ENCODE results near the gene ZNF223. TPM values are rescaled to one million over a fixed set of nuclear protein-coding genes. Genes with fewer than 3 reads are reported as not detected.

Gene ZNF223
- 9.9 and 11.3 TPM in 2 replicates for total RNA-seq (2022)
- percentile 75 among the genes with signal in this experiment for Bru-seq, nascent RNA
- BruChase-seq, experiment 1, labeled RNA remaining after a 2-hour chase: percentile 85 among the genes with signal in this experiment
- BruChase-seq, experiment 2, labeled RNA remaining after a 6-hour chase: percentile 64 among the genes with signal in this experiment
- long read RNA-seq, transcript ZNF223-201 (5 exons, 2,418 nt): major isoform, 7 of 11 reads
- long read RNA-seq, partial matches to known transcripts: 0 of 11 reads
- long read RNA-seq, other reads (novel, unspliced or antisense): 1 of 11 reads

- ChIA-PET POLR2A (interaction anchor here (0.5 to 1.1 kb wide), 6 partner anchors 34 to 225 kb away, joined by 3 to 8 read pairs (median 6); partner anchors contain the start of genes ZNF226, ZNF227, ZNF283 and ZNF45), CTCF (interaction anchor here (0.5 to 1.1 kb wide), 3 partner anchors 43 to 225 kb away, joined by 3 to 4 read pairs (median 3); partner anchors contain the start of gene ZNF283)
- TF ChIP-seq CTCF (IDR thresholded peaks at IDR 0.05; ENCODE audit: insufficient read depth in 1 of 2, low read depth in 1 of 2, low read length in 1 of 2, severe bottlenecking in 1 of 2, unreplicated experiment in 1 of 2): no peak
- Mint-ChIP-seq H3K9me3 (ENCODE audit: unreplicated experiment) (no peaks in the 10 kb centered on the region), H3K36me3 (ENCODE audit: insufficient read depth, unreplicated experiment) (peaks cover 35% of the 10 kb centered on the region), H3K4me3 (ENCODE audit: unreplicated experiment) (peak within 1 kb of the TSS; percentile 74), H3K4me1 (ENCODE audit: low read depth, unreplicated experiment) (peaks cover 30% of the 10 kb centered on the region), H3K27me3 (ENCODE audit: insufficient read depth, unreplicated experiment) (no peaks in the 10 kb centered on the region), H3K27ac (ENCODE audit: unreplicated experiment) (peak within 1 kb of the TSS; percentile 85)
- BruUV-seq (replicated peaks): no TSS peak
- peak; percentile 98 for DNase-seq
- no peaks in the 10 kb centered on the region for H3K27me3 ChIP-seq (replicated peaks; ENCODE audit: control insufficient read depth, insufficient read depth, low read length)
- peak within 1 kb of the TSS; percentile 69 for H3K4me3 ChIP-seq (ENCODE audit: low read depth, low read length)
- H3K4me1 ChIP-seq: peaks cover 7% of the 10 kb centered on the region
- H3K36me3 ChIP-seq (ENCODE audit: control insufficient read depth, insufficient read depth, low read length): peaks cover 4% of the 10 kb centered on the region; the same call in 1 of the 2 replicates
- H3K9me3 ChIP-seq: 0 out of 2 replicates have a peak, but pooled peaks cover 7% of the 10 kb centered on the region
- intact Hi-C loops (cut with micrococcal nuclease; ENCODE audit: unreplicated experiment): loop anchor here (1.0 to 10.0 kb wide), 8 partner anchors 20 to 112 kb away; partner anchors contain the start of genes ZNF155, ZNF221, ZNF222 and ZNF224
Measured at GRCh38 chr19:44051650-44052402, at the start of gene ZNF223. TSS of gene ZNF223 (plus strand) at chr19:44052036. CDS start at chr19:44055177, 3,141 bp downstream.

DNA sequence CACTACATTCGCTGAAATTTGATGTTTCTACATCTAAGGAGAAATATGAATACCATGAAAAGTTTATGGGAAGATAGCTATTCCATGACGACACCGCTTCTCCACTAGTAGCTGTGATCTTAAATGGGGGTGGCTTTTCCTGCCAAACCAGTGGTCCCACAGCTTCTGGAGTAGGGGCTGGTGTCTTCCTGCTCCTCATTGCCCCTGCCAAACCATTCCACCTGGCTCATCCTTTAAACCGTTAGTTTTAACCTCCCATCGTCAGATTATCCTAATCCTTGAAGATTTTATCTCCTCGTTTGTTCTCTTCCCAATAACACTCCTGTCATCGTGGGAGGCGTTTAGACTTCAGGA is 49.6 kb upstream of the ZNF223 start:
- Mint-ChIP-seq H3K4me1 (ENCODE audit: low read depth, unreplicated experiment) (peaks cover 15% of the 10 kb centered on the region), H3K27ac (ENCODE audit: unreplicated experiment) (peak overlapping the region; percentile 91), H3K9me3 (ENCODE audit: unreplicated experiment) (peaks cover 18% of the 10 kb centered on the region), H3K4me3 (ENCODE audit: unreplicated experiment) (peak overlapping the region; percentile 89), H3K36me3 (ENCODE audit: insufficient read depth, unreplicated experiment) (peaks cover 16% of the 10 kb centered on the region), H3K27me3 (ENCODE audit: insufficient read depth, unreplicated experiment) (no peaks in the 10 kb centered on the region)
- intact Hi-C loops (cut with micrococcal nuclease; ENCODE audit: unreplicated experiment): loop anchor here (1.0 to 2.0 kb wide), 5 partner anchors 18 to 70 kb away; partner anchors contain the start of genes ZNF155, ZNF221, ZNF284 and ZNF45
- no peaks in the 10 kb centered on the region; the same call in 1 of the 2 replicates for H3K4me1 ChIP-seq
- H3K9me3 ChIP-seq: no peaks in the 10 kb centered on the region; the same call in 1 of the 2 replicates
- peak overlapping the region; percentile 50 for H3K4me3 ChIP-seq (ENCODE audit: low read depth, low read length)
- H3K27me3 ChIP-seq (replicated peaks; ENCODE audit: control insufficient read depth, insufficient read depth, low read length): no peaks in the 10 kb centered on the region
- DNase-seq: peak in 1 of 2 experiments; percentile 3
- POLR2A ChIA-PET: no interaction called here
- TSS peak; percentile 85 for BruUV-seq (replicated peaks)
- no peak for TF ChIP-seq CTCF (IDR thresholded peaks at IDR 0.05; ENCODE audit: insufficient read depth in 1 of 2, low read depth in 1 of 2, low read length in 1 of 2, severe bottlenecking in 1 of 2, unreplicated experiment in 1 of 2)
- CTCF ChIA-PET: no interaction called here
- H3K36me3 ChIP-seq (ENCODE audit: control insufficient read depth, insufficient read depth, low read length): no peaks in the 10 kb centered on the region

Data from Caco-2 (cell line).